MV-4-11 (cell line): ENCODE data around the gene ATF6.
"Not testable (repeated sequence)": the region's sequence is repeated elsewhere in the genome, so short reads cannot be mapped to it uniquely, and the experiment has no call there.

Experiments used
- DNase-seq: peaks from one replicate; lab custom pipeline; 2025; lab: John Stamatoyannopoulos, UW

Gene ATF6

DNA sequence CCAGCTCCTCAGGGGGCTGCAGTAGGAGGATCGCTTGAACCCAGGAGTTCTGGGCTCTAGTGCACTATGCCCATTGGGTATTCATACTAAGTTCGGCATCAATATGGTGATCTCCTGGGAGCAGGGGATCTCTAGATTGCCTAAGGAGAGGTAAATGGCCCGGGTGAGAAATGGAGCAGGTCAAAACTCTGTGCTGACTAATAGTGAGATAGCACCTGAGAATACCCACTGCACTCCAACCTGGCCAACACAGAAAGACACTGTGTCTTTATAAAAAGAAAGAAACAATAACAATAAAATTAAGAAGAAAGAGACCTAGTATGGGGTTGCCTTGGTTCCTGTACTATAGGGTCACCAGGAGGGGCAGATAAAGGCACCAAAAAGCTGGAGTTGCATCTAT is 30.3 kb upstream of the ATF6 start:
- DNase-seq = no peak

DNA sequence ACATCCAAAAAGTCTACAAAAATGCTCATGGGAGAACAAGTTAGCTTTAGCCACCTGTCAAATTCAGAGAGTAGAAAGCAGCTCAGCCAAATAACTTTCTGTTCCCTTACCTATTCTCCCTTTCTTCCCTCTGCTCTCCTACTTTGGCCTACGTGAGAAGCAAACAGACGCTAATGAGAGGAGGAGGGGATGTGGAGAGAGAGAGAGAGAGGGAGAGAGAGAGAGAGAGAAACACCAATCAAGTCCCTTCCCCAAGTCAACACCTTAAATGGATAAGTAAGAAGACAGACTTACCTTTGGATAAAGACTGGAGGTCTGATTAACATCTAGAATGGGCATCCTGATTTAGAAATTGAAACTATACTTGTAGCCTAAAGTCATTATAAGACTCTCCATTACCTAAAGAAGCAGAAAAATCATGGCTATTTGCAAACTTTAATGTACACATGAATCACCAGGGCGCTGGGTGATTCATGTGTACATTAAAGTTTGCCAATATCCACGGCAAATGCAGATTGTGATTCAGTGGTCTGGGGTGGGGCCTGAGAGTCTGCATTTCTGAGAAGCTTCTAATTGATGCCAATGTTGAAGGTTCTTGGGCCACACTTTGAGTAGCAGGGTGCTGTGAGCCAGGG is 29.7 kb upstream of the ATF6 start:
- DNase-seq = peak; percentile 12

DNA sequence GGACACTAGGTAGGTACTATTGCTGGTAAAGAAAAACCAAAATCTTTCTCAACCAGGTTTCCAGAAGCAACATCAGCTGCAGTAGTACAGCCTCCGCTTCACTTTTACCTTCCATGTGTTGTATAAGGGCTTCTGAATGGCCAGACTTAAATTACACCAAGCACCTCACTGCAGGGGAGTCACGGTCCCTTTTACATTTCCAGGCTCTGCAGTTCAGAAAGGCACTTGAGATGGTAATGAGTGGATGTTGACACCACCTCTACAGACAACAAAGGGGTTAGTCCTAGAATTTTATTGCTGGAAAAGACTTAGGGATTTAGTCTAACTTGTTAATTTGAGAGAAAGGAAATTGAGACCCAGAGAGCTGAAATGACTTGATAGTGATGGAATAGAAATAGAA is 28.5 kb upstream of the ATF6 start:
- no peak for DNase-seq

DNA sequence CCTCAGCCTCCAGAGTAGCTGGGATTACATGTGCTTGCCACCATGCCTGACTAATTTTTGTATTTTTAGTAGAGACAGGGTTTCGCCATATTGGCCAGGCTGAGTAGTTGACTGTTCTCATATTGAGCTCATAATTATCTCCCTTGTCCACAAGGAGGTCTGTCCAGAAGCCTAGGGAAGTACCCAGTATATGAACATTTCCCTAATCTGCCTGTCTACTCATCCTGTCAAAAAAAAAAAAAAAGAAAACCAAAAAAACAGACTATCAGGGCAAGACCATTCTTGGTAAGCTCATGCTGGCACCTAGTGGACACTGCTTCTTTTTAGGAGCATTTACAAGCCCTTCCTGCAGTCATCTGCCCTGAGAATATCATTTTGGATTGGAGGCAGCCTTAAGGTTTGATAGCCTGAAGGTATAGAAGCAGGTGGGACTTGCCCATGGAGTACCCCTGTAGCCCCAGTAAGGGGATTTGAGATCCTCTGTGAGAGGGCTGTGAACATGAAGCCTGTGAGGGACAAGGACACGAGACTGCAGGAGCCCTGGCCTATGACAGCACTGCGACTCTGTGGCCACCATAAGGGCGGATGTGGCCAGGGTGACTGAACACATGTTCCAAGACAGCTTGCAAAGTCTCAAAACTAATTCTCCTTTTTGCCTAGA is 27.4 kb upstream of the ATF6 start:
- peak; percentile 97 for DNase-seq

DNA sequence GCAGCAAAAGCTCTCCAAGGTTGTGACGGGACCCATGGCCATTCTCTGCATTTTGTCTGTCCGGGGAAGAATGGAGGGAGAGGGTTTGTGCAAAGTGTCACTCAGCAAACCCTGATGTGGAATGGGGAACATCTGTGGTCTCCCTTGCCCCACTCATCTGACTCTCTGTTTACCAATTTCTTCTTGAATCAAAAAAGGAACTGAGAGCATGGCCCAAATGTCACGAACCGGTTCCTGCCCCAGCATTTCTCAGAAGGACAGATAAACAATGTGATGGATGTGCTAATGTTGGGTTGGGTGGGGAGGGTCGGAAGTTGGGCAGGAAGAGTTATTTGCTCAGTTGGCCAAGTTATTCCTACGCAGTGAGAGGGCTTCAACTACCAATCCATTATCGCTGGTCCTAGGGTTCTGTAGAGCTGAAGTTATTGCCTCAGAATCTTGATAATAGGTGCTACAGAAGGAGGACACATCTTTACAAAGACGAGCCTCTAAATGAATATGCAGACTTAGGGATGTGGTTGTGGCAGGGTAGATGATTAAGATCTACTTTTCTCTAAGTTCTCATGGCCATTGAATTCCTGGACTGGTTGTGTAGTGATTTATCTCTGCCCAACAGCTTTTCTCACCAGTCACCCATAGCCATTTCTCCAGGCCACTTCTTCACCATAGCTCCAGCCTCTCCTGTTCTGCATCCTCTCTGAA is 26.1 kb upstream of the ATF6 start:
- DNase-seq = peak; percentile 90

DNA sequence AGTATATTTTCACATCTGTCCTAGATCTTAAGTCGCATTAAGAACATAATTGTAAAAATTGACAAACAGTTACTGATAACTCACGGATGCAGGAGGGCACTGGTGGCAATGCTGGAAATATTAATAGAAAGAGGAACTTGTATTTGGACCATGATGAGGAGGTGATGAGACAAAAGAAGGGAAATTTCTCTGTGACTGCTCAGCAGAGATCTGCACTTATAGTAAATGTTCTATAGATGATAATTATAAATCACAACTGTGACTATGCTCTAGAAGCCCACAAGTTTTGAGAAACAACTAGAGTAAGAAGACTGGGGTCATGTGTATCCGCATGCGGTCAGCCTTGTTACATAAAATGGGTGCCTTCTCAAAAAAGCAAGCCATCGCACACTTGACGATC is 25.2 kb upstream of the ATF6 start:
- DNase-seq = peak; percentile 47

DNA sequence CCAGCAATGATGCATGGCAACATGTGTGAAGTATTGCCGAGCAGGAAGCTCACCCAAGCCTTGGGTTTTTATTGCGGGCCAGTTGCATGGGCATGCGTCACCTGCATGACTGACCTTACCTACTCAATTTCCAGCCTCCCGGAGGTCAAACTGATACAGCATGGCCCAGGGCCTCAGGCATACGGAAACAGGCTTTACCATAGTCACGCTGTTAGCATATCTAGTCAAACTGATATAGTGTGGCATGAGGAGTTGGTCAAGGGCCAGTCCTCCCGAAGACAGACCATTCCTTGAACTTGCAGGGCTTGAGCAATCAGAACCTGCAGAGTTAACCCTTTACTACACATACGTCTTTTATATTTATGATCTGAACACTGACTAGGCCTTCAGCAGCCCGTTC is 22.9 kb upstream of the ATF6 start:
- DNase-seq = no peak

DNA sequence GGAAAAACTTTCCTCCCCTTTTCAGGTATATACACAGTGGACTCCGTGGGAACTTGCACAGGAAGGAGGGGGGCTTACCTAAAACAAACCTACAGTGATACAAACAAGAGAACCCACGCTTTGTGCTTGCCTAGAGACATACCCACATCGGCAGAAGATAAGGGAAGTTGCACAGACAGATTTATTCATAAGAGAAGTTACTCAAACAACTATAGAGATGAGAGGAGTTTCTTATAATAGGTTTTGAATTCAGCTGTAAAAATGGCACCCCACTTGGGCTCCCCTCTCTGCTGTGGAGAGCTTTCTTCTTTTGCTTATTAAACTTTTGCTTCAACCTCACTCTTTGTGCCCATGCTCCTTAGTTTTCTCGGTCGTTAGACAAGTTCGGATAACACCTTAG is 18.3 kb upstream of the ATF6 start:
- peak; percentile 52 for DNase-seq

DNA sequence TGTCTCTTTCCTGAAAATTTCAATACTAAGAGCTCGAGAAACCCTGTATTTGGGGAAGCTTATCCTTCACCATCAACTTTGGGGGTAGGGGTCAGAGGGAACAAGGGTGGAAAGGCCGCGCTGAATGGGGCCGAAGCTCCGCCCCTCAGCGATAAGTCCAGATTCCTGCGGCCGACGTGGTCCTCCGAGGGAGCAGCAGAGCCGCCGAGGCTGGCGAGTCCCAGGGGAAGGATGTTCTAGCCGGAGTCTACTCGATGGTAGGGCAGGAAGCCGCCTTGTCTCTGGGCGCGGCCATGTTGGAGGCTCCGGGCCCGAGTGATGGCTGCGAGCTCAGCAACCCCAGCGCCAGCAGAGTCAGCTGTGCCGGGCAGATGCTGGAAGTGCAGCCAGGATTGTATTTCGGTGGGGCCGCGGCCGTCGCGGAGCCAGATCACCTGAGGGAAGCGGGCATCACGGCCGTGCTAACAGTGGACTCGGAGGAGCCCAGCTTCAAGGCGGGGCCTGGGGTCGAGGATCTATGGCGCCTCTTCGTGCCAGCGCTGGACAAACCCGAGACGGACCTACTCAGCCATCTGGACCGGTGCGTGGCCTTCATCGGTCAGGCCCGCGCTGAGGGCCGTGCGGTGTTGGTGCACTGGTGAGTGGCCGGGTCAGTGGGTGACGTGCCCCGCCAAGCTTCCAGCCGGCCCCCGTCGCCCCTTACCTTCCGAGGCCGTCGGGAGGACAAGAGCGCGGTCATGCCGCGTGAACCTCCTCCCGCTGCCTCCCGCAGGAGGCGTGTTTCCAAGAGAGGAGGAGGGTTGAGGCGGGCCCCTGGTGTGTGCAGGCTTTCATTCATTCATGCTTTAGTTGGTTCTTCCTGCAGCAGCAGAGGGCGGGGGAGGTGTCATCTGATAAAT is 16.4 kb upstream of the ATF6 start, which contains the start of gene DUSP12:
DUSP12 (plus strand) TSS at position 278 of the 899 bp plus-strand sequence; CDS start at position 294, 16 bp downstream.
- DNase-seq = peak; percentile 92

DNA sequence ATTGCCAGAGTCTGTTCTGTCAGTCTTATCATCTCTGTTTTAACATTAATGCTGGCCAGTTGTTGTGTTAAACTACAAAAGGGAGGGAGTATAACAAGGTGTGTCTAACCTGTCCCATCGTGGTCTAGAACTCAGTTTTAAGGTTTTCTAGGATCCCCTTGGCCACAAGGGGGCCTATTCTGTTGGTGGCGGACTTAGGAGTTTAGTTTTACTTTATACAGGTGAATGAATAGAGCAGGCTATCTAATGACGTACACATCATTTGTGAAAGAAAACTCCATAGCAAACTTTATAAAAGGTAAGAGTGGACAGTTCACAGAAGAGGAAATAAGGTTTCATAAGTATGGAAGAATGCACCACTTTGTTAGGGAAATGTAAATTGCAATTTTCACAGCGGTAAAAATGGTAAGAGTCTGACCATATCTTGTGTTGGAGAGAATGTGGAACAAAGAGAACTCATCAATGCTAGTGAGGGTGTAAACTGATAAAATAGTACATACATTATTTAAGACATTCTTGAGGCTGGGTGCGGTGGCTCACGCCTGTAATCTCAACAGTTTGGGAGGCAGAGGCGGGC is 2.5 kb upstream of the ATF6 start:
- DNase-seq = no peak

DNA sequence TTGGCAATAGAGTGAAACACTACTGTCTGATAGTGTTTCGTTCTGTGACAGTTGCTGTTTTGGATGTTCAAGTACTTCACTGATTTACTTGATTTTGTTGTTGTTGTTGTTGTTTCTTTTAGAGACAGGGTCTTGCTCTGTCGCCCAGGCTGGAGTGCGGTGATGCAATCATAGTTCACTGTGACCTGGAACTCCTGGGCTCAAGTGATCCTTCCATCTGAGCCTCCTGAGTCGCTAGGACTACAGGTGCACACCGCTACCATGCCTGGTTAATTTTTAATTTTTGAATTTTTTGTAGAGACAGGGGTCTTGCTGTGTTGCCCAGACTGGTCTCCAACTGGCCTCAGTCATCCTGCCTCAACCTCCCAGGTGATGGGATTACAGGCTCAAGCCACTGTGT is 2.3 kb downstream of the ATF6 start:
- no peak for DNase-seq

DNA sequence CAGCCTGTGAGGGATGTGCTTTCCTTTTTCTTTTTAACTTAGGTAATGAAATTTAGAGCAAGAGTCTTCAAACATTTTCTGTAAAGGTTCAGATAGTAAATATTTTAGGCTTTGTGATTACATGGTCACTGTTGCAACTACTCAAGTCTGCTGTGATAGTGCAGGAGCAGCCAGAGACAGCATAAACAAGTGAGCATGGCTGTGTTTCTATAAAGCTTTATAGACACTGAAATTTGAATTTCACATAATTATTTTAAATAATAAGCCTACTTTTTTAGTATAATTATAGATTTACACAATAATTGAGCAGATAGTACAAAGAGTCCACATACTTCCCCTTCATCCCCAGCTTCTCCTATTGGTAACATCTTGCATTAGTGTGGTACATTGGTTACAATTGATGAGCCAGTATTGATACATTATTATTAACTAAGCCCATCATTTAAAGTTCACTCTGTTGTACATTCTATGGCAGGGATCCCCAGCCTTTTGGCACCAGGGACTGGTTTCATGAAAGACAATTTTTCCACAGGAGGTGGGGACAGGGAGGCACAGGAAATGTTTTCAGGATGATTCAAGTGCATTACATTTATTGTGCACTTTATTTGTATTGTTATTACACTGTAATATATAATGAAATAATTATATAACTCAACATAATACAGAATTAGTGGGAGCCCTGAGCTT is 3.0 kb downstream of the ATF6 start:
- no peak for DNase-seq

DNA sequence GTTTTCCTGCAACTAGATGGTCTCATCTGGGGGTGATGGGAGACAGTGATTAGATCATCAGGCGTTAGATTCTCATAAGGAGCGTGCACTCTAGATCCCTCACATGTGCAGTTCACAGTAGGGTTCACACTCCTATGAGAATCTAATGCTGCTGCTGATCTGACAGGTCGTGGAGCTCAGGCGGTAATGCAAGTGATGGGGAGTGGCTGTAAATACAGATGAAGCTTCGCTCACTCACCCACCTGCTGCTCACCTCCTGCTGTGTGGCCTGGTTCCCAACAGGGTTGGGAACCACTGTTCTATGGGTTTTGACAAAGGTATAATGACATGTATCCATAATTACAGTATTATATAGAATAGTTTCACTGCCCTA is 3.5 kb downstream of the ATF6 start:
- DNase-seq = not testable (repeated sequence)

DNA sequence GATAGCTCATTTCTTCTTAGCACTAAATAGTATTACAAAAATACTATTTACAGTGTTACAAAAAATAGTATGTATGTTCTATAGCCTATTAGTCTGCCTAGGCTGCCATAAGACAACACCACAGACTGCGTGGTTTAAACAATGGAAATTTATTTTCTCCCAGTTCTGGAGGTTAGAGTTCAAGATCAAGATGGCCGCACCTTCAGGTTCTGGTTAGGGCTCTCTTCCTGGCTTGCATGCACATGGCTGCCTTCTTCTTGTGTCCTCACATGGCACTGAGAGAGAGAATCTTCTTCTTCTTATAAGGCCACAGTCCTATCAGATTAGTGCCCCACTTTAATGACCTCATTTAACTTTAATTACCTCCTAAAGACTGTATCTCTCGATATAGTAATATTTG is 4.1 kb downstream of the ATF6 start:
- no peak for DNase-seq

DNA sequence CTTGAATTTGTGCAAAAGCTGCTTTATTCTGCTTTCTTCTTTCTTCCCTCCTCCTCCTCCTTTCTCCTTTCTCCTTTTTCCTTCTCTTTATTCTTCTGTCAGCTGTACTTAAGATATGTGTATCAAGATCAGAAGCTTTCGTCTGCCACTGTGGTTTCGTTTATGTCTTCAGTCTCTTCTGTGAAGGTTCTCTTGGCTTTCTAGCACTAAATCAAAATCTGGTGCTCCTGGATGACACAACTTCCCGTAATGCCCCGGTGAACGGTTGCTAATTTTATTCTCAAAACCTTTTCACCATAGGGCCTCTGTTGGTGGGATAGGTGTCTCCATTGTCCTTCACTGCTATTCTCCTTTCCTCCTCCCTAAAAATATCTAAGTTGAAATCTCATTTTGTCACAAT is 5.0 kb downstream of the ATF6 start:
- DNase-seq = no peak

DNA sequence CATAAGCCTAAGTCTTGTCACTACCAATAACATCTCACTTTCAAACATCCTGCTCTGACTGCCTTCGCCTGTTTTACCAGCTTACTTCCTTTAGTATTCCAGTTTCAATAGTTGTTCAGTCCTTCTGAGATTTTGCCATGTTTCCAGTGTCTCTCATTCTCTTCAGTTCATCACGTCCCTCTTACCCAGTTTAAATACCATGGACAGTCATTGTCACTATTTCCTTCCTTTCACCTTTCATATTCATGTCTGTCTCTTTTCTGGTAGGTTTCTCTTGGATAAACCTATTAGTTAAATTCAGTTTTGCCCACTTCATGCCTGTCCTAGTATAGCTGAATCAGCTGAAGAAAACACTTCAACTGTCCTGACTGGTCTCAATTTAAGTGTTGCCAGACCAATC is 5.9 kb downstream of the ATF6 start:
- DNase-seq = no peak

DNA sequence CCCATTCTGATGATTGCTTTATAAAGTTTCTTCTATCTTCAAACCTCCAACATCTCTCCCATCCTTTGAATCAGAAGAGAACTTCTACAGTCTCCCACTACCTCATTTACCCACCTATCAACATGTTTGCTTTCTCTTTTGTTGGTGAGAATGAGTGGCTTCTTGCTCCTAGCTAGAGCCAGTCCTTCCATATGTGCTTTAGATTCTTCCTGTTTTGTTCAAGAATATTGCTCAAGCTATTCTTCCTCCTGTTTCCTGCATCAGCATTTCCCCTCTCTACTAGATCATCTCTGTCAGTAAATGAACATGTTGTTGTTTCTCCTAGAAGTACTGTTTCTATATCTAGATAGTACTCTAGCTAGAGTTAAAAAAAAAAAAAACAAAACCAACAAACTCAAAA is 6.3 kb downstream of the ATF6 start:
- peak; percentile 76 for DNase-seq

DNA sequence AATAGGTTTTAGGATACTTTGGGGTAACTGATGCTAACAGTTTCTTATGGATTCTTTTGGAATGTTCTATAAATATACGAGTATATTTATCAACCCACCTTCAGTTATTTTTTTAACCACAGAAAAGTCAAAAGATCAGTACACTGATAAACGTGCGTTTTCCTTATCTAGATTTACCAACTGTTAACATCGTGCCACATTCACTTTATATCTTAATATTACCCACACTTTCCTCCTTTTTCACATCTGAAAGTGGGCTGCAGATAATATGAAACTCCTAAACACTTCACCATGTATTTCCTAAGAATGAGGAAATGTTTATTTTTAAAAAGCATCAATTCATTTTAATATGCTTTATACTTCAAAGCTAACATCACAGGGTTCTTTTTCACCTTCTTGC is 7.7 kb downstream of the ATF6 start:
- no peak for DNase-seq

DNA sequence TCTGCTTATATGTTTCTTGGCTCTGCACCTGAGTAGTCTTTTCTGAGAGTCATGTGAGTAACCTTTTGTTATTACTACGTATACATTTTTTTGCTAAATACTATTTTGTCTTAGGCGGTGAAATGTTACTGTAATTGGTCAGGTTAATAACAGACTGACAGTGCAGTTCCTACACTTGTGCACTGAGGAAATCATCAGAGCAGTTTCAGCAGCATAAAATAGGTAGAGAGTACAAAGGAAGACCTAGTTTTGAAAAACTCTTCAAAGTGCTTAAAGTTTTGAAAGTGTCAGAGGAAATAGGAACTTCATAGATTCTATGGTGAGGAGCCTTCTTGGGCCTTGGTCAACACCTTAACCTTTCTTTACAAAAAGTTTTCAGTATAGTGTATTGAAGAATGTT is 11.1 kb downstream of the ATF6 start:
- no peak for DNase-seq

DNA sequence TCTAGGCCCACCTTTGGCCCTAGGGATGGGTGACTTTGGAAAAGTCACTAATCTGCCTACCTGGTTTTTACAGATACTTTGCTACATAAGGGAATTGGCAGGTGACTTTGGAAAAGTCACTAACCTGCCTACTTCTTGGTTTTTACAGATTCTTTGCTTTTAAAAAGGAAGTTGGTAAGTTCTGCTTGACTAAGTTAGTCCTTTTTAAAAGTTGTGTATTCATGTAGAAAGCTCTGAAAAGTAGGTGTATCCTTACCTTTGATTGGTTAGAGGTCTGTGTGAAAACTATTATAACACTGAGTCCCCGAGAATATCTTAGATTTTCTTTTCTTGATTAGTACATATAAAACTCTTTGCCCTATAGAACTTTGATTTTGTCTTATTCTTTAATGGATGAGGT is 12.4 kb downstream of the ATF6 start:
- DNase-seq = no peak

DNA sequence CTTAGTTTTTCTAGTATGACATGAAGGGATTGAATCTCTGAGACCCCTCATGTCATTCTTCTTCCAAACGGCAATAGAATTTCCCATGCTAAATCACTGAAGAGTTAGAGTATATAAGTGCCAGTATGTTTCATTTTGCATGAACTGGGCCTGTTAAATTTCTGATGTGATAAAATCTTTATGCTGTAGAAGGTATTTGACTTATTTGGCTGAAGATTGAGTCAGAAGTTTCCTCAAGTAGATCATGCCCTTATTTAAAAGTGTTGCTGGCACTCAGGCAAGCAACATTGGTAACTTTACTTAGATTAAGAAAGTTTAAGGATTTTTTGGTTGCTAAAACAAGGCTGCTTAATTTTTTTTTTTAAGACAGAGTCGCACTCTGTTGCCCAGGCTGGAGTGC is 13.3 kb downstream of the ATF6 start:
- DNase-seq = no peak

DNA sequence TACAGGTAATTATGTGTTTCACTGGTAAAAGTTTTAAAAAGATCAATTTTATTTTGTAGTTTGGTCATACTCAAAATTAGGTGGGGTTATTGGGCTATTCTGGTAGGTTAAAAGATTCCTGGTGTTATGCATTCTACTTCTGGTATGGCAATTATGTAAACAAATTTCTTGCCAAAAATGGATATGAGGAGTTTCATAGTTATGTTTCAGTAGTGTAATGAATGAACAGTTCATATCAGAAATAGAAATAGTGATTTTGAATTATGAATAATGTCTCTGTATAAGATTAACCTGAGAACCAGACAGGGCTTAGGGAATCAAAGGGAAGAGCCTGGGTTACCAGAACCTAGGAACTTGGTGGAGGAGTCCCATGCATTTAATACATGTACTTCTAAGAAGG is 15.9 kb downstream of the ATF6 start:
- DNase-seq = no peak
